SU-DHL-6 (cell line): ENCODE results near the gene WNK3.

ENCODE experiments used
- CTCF ChIP-seq: fragments of 200-600 bp; sonication (generic); IDR thresholded peaks from one replicate; pipeline ENCODE4 v1.5.1; 2017; ENCODE audit warnings: antibody characterized with exemption, mild to moderate bottlenecking, low read length, moderate library complexity; ENCODE audit not compliant: insufficient read depth, poor library complexity, severe bottlenecking
- EZH2phosphoT487 ChIP-seq: fragments of 200-600 bp; sonication (generic), shearing (Covaris generic); conservative IDR thresholded peaks from 2 replicates; pipeline ENCODE4 v1.6.1; 2018; ENCODE audit warnings: mild to moderate bottlenecking, antibody characterized with exemption, low read length, moderate library complexity, mixed read lengths

GRCh38 chrX:54182194-54182863 lies 175.5 kb downstream of the WNK3 start:
- no peak for TF ChIP-seq CTCF
- no peak for TF ChIP-seq EZH2phosphoT487
